Sigmoid colon (tissue), 7 donors: Measurements from ENCODE around the gene RABGAP1L. TPM values are rescaled to one million over a fixed set of nuclear protein-coding genes. Genes with fewer than 3 reads are reported as not detected.
A peak's percentile ranks its signal among the peaks of the same experiment; 100 is the strongest.

Source experiments
- DNase-seq: peaks from one replicate; pipeline ENCODE4 v3.0.0-alpha.2; 2019
- H3K27ac ChIP-seq, 4 donors: fragments of 200-600 bp; sonication (generic); one replicate each; pipeline ENCODE4 v1.5.1; 2016 to 2019; ENCODE audit warnings: mild to moderate bottlenecking in 1 of 4
- H3K27me3 ChIP-seq, 3 donors: fragments of 200-600 bp; sonication (generic); one replicate each; pipeline ENCODE4 v1.5.1; 2019; ENCODE audit warnings: mild to moderate bottlenecking in 1 of 3
- H3K36me3 ChIP-seq, 4 donors: fragments of 200-600 bp; sonication (generic); one replicate each; pipeline ENCODE4 v1.5.1; 2016 to 2019
- H3K4me1 ChIP-seq, 4 donors: fragments of 200-600 bp; sonication (generic); one replicate each; pipeline ENCODE4 v1.5.1; 2017 to 2019
- H3K4me3 ChIP-seq, 4 donors: fragments of 200-600 bp; sonication (generic); one replicate each; pipeline ENCODE4 v1.5.1; 2017 to 2019; ENCODE audit warnings: mild to moderate bottlenecking in 2 of 4, moderate library complexity in 1 of 4
- H3K9me3 ChIP-seq, 4 donors: fragments of 200-600 bp in 3 of 4; sonication (generic) in 3 of 4; one replicate each; pipeline versions ENCODE4 v1.5.1 to v1.6.1; 2013 to 2019
- EP300 ChIP-seq, 4 donors: sonication (generic); formaldehyde crosslinking; IDR thresholded peaks; one replicate each; pipeline ENCODE4 v1.6.1; 2017; ENCODE audit warnings: antibody characterized with exemption in 4 of 4
- POLR2A ChIP-seq, 2 donors: fragments of 450-650 bp; IDR thresholded peaks; one replicate each; pipeline ENCODE4 v1.6.1; 2016; ENCODE audit warnings: antibody characterized with exemption in 2 of 2, mild to moderate bottlenecking in 2 of 2, moderate library complexity in 2 of 2
- POLR2AphosphoS5 ChIP-seq, 4 donors: sonication (generic); formaldehyde crosslinking; IDR thresholded peaks; one replicate each; pipeline ENCODE4 v1.6.1; 2017; ENCODE audit warnings: antibody characterized with exemption in 4 of 4
- WGBS, 2 donors: extraction: QIAGEN DNeasy Blood & Tissue Kit; methylation state at CpG; one replicate each; pipeline ENCODE4 v1.1.7; 2013; 5-methylcytosine and 5-hydroxymethylcytosine counted together
- intact Hi-C: fragments of 100-400 bp; cut with DNase I; formaldehyde crosslinking; loops from one replicate; pipeline ENCODE4 v1.15.1; 2023
- polyA plus RNA-seq, 3 donors: library from polyadenylated mRNA; stranded (reverse); fragments of 200-250 nt; gene quantifications; one replicate each; pipeline ENCODE4 v1.2.3, GENCODE V29; 2013
- total RNA-seq, 4 donors: library from RNA; depleted of rRNA; stranded (reverse); fragments of >200 nt; gene quantifications; one replicate each; pipeline ENCODE4 v1.1.0, GENCODE V29; 2016
- TF ChIP-seq, protein P1 (sequence below), 4 experiments: fragments of 450-650 bp in 3 of 4; fragments of 200-600 bp in 1 of 4; IDR thresholded peaks; one replicate each; pipeline ENCODE4 v1.5.1; 2016 to 2019; ENCODE audit warnings: antibody characterized with exemption in 4 of 4, mild to moderate bottlenecking in 3 of 4, moderate library complexity in 2 of 4
- donor health status: healthy with polysubstance abuse.
- donor health status: Bipolar disorder and iron deficiency.
- donor health status: healthy.

RABGAP1L gene
- total and polyA plus RNA-seq, 7 donors, result 25.2 to 42.9 (median 35.4) TPM

DNA sequence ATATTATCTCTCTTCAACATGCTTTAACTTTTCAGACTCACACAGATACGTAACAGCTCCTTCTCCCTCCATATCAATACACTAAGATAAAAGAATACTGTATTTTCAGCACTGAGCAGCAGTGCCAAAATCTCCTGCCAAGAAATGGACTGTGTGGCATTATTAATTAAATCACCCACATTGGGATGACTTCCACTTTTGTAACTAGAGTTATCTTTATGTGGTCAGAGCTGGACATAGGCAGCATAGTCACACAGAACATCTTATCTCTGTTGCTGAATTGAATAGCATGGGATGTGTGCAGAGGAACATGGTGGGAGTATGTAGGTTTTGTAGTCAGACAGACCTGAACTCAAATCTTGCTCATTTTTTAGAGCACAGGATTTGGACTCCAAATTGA, 799.1 kb downstream of the RABGAP1L start:
- Histone ChIP-seq H3K9me3 (no peaks in the 10 kb centered on the region), H3K27me3 (no peaks in the 10 kb centered on the region), H3K4me3 (no peak overlapping the region), H3K4me1 (peaks cover 0 to 18% (median 11%) of the 10 kb centered on the region in 4 donors), H3K27ac (no peak overlapping the region), H3K36me3 (no peaks in the 10 kb centered on the region)
- TF ChIP-seq, protein P1, sequence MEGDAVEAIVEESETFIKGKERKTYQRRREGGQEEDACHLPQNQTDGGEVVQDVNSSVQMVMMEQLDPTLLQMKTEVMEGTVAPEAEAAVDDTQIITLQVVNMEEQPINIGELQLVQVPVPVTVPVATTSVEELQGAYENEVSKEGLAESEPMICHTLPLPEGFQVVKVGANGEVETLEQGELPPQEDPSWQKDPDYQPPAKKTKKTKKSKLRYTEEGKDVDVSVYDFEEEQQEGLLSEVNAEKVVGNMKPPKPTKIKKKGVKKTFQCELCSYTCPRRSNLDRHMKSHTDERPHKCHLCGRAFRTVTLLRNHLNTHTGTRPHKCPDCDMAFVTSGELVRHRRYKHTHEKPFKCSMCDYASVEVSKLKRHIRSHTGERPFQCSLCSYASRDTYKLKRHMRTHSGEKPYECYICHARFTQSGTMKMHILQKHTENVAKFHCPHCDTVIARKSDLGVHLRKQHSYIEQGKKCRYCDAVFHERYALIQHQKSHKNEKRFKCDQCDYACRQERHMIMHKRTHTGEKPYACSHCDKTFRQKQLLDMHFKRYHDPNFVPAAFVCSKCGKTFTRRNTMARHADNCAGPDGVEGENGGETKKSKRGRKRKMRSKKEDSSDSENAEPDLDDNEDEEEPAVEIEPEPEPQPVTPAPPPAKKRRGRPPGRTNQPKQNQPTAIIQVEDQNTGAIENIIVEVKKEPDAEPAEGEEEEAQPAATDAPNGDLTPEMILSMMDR (IDR thresholded peaks at IDR 0.05), result no peak
- DNase-seq, result no peak
- WGBS, 2 donors, result 93 to 94% methylated on average over 1 of the region's 1 CpG
- intact Hi-C loops, result no loop called here

DNA sequence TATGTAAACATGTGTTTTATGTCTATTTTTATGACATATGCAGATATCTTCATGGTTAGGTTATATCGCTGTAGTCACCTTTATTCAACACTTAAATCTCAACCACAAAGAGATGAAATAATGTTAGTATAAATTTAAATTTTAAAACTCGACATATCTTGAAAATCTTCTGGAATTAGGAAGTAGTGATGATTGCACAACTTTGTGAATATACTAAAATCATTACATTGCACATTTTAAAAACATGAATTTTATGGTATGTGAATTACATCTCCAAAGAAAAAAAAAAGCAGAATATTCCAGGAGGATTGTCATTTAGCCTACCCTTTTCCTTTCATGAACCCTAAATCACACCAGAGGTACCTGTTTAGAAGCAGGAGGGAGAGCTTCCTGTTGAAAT, 801.0 kb downstream of the RABGAP1L start:
- no peaks in the 10 kb centered on the region for H3K36me3 ChIP-seq
- H3K9me3 ChIP-seq, result no peaks in the 10 kb centered on the region
- 92 to 93% methylated on average over 2 of the region's 2 CpGs for WGBS, 2 donors
- H3K27ac ChIP-seq, result no peak overlapping the region
- H3K4me1 ChIP-seq, result peaks cover 0 to 26% (median 25%) of the 10 kb centered on the region in 4 donors
- TF ChIP-seq POLR2A (IDR thresholded peaks at IDR 0.05) (no peak), POLR2AphosphoS5 (IDR thresholded peaks at IDR 0.05) (no peak), EP300 (IDR thresholded peaks at IDR 0.05) (no peak)
- TF ChIP-seq, protein P1 (IDR thresholded peaks at IDR 0.05), result no peak
- H3K4me3 ChIP-seq, result no peak overlapping the region
- H3K27me3 ChIP-seq, result no peaks in the 10 kb centered on the region
- no peak for DNase-seq
- intact Hi-C loops, result no loop called here

DNA sequence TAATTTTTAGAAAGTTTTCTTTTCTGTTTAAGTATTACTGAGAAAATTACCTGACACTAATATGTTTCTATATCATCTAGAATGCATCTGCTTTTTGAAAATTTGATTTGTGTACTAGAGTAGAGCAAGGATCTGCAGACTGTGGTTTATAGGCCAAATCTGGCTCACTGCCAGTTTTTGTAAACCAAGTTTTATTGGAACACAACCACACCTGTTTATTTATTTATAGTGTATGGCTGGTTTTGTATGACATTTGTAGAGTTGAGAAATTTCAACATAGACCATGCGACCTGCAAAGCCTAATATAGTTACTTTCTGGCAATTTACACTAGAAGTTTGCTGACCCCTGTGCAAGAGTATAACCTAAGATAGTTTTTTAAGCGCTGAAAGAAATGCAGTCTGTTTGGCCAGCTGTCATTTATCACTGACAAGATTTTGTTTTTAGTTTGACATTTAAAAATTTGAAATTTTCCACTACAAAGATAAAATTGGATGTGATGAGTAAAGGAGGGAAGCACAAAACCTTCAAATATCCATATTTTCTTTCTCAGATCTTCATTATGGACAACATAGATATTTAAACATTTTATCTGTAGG, 804.3 kb downstream of the RABGAP1L start:
- peak overlapping the region; percentile 70 to 81 (median 72) for H3K27ac ChIP-seq
- H3K4me3 ChIP-seq, result no peak overlapping the region
- TF ChIP-seq POLR2A (IDR thresholded peaks at IDR 0.05) (no peak), EP300 (IDR thresholded peaks at IDR 0.05) (no peak), POLR2AphosphoS5 (IDR thresholded peaks at IDR 0.05) (no peak)
- TF ChIP-seq, protein P1 (IDR thresholded peaks at IDR 0.05), result no peak
- peaks cover 0 to 39% (median 37%) of the 10 kb centered on the region in 4 donors for H3K4me1 ChIP-seq
- H3K36me3 ChIP-seq, result no peaks in the 10 kb centered on the region
- no peak for DNase-seq
- H3K9me3 ChIP-seq, result no peaks in the 10 kb centered on the region
- H3K27me3 ChIP-seq, result no peaks in the 10 kb centered on the region
- WGBS, 2 donors, result 19 to 62% methylated on average over 2 of the region's 2 CpGs
- intact Hi-C loops, result no loop called here

DNA sequence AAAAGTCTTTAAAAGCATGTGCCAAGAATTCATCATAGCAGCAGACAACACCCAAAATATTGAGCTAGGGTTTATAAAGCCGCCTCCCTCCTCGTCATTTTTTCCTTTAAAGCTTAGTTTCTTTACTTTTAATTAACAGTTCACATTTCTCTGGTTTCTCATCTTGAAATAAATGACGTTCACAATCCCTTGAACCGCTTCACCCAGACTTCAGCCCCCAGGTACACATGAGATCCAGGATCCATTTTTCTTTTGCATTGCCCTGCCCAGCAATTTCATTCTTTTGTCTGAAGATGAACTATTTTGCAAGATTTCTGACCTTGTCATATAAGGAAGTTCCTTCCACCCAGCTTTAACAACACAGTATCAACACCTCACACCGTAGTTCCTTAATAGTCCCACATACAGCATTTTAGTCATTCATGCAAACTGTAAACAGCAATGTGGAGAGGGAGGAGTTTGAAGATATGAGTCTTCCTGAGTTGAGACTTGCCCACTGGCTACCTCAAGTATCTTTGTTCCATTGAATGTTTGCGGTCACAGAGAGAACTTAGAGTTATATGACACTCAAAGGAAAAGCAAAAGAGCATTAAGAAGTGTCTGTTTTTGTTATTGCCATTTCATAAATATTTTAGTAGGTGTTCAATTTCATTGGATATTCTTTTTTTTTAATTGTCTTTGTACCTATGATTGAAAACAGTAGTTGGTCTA, 805.1 kb downstream of the RABGAP1L start:
- Histone ChIP-seq H3K36me3 (no peaks in the 10 kb centered on the region), H3K27ac (peak overlapping the region; percentile 70 to 81 (median 72)), H3K9me3 (no peaks in the 10 kb centered on the region), H3K4me1 (peaks cover 0 to 39% (median 37%) of the 10 kb centered on the region in 4 donors), H3K4me3 (no peak overlapping the region), H3K27me3 (no peaks in the 10 kb centered on the region)
- 10 to 23% methylated on average over 6 of the region's 6 CpGs for WGBS, 2 donors
- intact Hi-C loops, result no loop called here
- DNase-seq, result no peak
- TF ChIP-seq POLR2AphosphoS5 (IDR thresholded peaks at IDR 0.05), result peak in 1 of 4 donors; percentile 34
- TF ChIP-seq POLR2A (IDR thresholded peaks at IDR 0.05), result no peak

DNA sequence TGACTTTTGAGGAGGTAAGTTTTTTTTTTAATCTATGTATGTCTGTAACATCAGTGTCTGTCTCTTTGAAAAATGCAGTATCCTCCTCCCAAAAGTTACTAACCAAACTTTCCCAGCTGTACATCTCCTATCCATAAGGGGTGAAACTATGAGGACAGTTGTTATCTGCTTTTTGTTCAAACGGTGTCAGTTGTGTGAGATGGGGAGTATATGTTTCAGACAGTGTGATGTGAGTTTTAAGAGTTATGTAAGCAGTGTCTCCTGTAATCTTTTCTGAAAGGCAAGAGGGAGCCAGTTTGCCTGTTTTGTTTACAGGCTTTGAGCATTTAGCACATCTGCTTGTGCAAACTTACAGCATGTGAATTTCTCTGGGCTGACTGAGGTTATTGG, 805.6 kb downstream of the RABGAP1L start:
- H3K4me3 ChIP-seq, result peak overlapping the region in 1 of 4 donors; percentile 7
- peaks cover 0 to 39% (median 37%) of the 10 kb centered on the region in 4 donors for H3K4me1 ChIP-seq
- 16 to 26% methylated on average over 1 of the region's 1 CpG for WGBS, 2 donors
- H3K36me3 ChIP-seq, result no peaks in the 10 kb centered on the region
- no peak for DNase-seq
- no peaks in the 10 kb centered on the region for H3K27me3 ChIP-seq
- TF ChIP-seq POLR2AphosphoS5 (IDR thresholded peaks at IDR 0.05) (peak in 1 of 4 donors; percentile 31), EP300 (IDR thresholded peaks at IDR 0.05) (no peak), POLR2A (IDR thresholded peaks at IDR 0.05) (no peak)
- TF ChIP-seq, protein P1 (IDR thresholded peaks at IDR 0.05), result no peak
- H3K9me3 ChIP-seq, result no peaks in the 10 kb centered on the region
- intact Hi-C loops, result no loop called here
- peak overlapping the region; percentile 70 to 81 (median 72) for H3K27ac ChIP-seq
